Stimulated activated CD8-positive, alpha-beta memory T cell treated with anti-CD3 and anti-CD28 coated beads, Interleukin-7, amount 100 ng/mL, for 4 hours (primary cell): ENCODE data around the gene COL23A1.

ENCODE experiments used
- DNase-seq, 2 donors: peaks; one replicate each; pipeline ENCODE4 v3.0.0-alpha.2; 2020; ENCODE audit warnings: low read depth in 2 of 2

Gene COL23A1

GRCh38 chr5:178436326-178436940 lies 153.8 kb downstream of the COL23A1 start:
- DNase-seq: no peak

- DNase-seq: no peak
These were observed 154.6 kb downstream of the COL23A1 start for GRCh38 chr5:178435321-178436238.

GRCh38 chr5:178434851-178435250 lies 155.3 kb downstream of the COL23A1 start:
- no peak for DNase-seq

- DNase-seq: no peak
These were observed 156.0 kb downstream of the COL23A1 start for GRCh38 chr5:178434016-178434761.

- no peak for DNase-seq
These were observed 156.9 kb downstream of the COL23A1 start for GRCh38 chr5:178433273-178433775.

GRCh38 chr5:178432421-178433272 lies 157.5 kb downstream of the COL23A1 start:
- DNase-seq: no peak

GRCh38 chr5:178431782-178432165 lies 158.4 kb downstream of the COL23A1 start:
- DNase-seq: no peak

GRCh38 chr5:178431063-178431781 lies 159.0 kb downstream of the COL23A1 start:
- no peak for DNase-seq

- DNase-seq: no peak
These were observed 159.8 kb downstream of the COL23A1 start for GRCh38 chr5:178430186-178431062.

- DNase-seq: no peak
These were observed 160.6 kb downstream of the COL23A1 start for GRCh38 chr5:178429491-178430185.

GRCh38 chr5:178429156-178429468 lies 161.1 kb downstream of the COL23A1 start:
- DNase-seq: no peak

- no peak for DNase-seq
These were observed 161.6 kb downstream of the COL23A1 start for GRCh38 chr5:178428341-178429155.

- no peak for DNase-seq
These were observed 162.5 kb downstream of the COL23A1 start for GRCh38 chr5:178427576-178428197.

GRCh38 chr5:178426326-178427130 lies 163.7 kb downstream of the COL23A1 start:
- no peak for DNase-seq

GRCh38 chr5:178425621-178426068 lies 164.5 kb downstream of the COL23A1 start:
- DNase-seq: no peak

- DNase-seq: no peak
These were observed 165.4 kb downstream of the COL23A1 start for GRCh38 chr5:178424810-178425177.
